HepG2 (cell line): ENCODE data around the gene DMGDH. TPM values are rescaled to one million over a fixed set of nuclear protein-coding genes. Genes with fewer than 3 reads are reported as not detected.
A peak's percentile ranks its signal among the peaks of the same experiment; 100 is the strongest.

Experiments
- ADNP ChIP-seq: sonication (generic); formaldehyde crosslinking; IDR thresholded peaks from 2 replicates; pipeline ENCODE4 v1.4.0; 2020; ENCODE audit warnings: missing genetic modification reagents
- ATM ChIP-seq: fragments of 450-650 bp; IDR thresholded peaks from 2 replicates; pipeline ENCODE4 v1.7.1; 2017; ENCODE audit warnings: mild to moderate bottlenecking, borderline replicate concordance
- BHLHE40 ChIP-seq: IDR thresholded peaks from 2 replicates; pipeline ENCODE4 v1.6.1; 2011; ENCODE audit warnings: low read length, improper control_type of control experiment
- ELF3 ChIP-seq: IDR thresholded peaks from 2 replicates; pipeline ENCODE4 v1.6.1; 2016; ENCODE audit warnings: missing genetic modification reagents, missing compliant biosample characterization
- FOXA3 ChIP-seq: IDR thresholded peaks from 2 replicates; pipeline ENCODE4 v1.6.1; 2016; ENCODE audit warnings: missing genetic modification reagents, missing compliant biosample characterization
- HDAC2 ChIP-seq: sonication (generic); formaldehyde crosslinking; IDR thresholded peaks from 2 replicates; pipeline ENCODE4 v1.4.0; 2020; ENCODE audit warnings: missing genetic modification reagents
- KMT2B ChIP-seq: IDR thresholded peaks from 2 replicates; pipeline ENCODE4 v1.6.1; 2016; ENCODE audit warnings: missing genetic modification reagents, missing compliant biosample characterization
- NCOR1 ChIP-seq: fragments of 200-600 bp; sonication (generic); IDR thresholded peaks from 2 replicates; pipeline ENCODE4 v1.7.0; 2017; ENCODE audit warnings: antibody characterized with exemption, low read length, borderline replicate concordance
- NR2F2 ChIP-seq: IDR thresholded peaks from 2 replicates; pipeline ENCODE4 v1.6.1; 2012; ENCODE audit warnings: low read depth, inconsistent platforms, borderline replicate concordance
- SETDB1 ChIP-seq: sonication (generic); formaldehyde crosslinking; IDR thresholded peaks from 2 replicates; pipeline ENCODE4 v1.5.1; 2020; ENCODE audit warnings: missing genetic modification reagents, mild to moderate bottlenecking, borderline replicate concordance
- ZMYM2 ChIP-seq: sonication (generic); formaldehyde crosslinking; IDR thresholded peaks from 2 replicates; pipeline ENCODE4 v1.8.0; 2022; ENCODE audit warnings: mild to moderate bottlenecking, missing genetic modification reagents
- ZNF292 ChIP-seq: sonication (generic); formaldehyde crosslinking; IDR thresholded peaks from 2 replicates; pipeline ENCODE4 v1.8.1; 2022; ENCODE audit warnings: mild to moderate bottlenecking, low read depth, missing genetic modification reagents, borderline replicate concordance
- ZNF343 ChIP-seq: sonication (generic); formaldehyde crosslinking; IDR thresholded peaks from 2 replicates; pipeline ENCODE4 v1.4.0; 2020; ENCODE audit warnings: mild to moderate bottlenecking, missing genetic modification reagents
- ZNF614 ChIP-seq: IDR thresholded peaks from 2 replicates; pipeline ENCODE4 v1.6.1; 2018; ENCODE audit warnings: missing biosample characterization, missing genetic modification reagents, inconsistent platforms, borderline replicate concordance
- ZNF615 ChIP-seq: sonication (generic); formaldehyde crosslinking; IDR thresholded peaks from 2 replicates; pipeline ENCODE4 v1.5.0; 2020; ENCODE audit warnings: mild to moderate bottlenecking, missing genetic modification reagents, borderline replicate concordance
- polyA plus RNA-seq, 8 experiments: library from polyadenylated mRNA; depleted of rRNA in 3 of 8; stranded (reverse) in 7 of 8; unstranded in 1 of 8; fragments of >200 nt; fragmentation: Illumina TruSeq in 4 of 8; extraction: Trizol in 4 of 8; gene quantifications; 2 replicates each; pipeline versions ENCODE4 v1.2.1 to v1.2.3, GENCODE V29; 2011 to 2016; ENCODE audit warnings: low read depth in 4 of 8, missing spikeins in 1 of 8, mixed read lengths in 1 of 8; ENCODE audit not compliant: insufficient read depth in 1 of 8
- total RNA-seq, 5 experiments: library from RNA; depleted of rRNA; stranded (reverse); fragments of >200 nt; fragmentation: Illumina TruSeq; extraction: Trizol; gene quantifications; 2 replicates each; pipeline ENCODE4 v1.2.3, GENCODE V29; 2016; ENCODE audit warnings: low read depth in 1 of 5
- TF ChIP-seq, protein P1 (sequence below): sonication (generic); formaldehyde crosslinking; IDR thresholded peaks from 2 replicates; pipeline ENCODE4 v1.4.0; 2020; ENCODE audit warnings: missing genetic modification reagents
- TF ChIP-seq, protein P2 (sequence below): IDR thresholded peaks from 2 replicates; pipeline ENCODE4 v1.6.1; 2016
- TF ChIP-seq, protein P3 (sequence below): sonication (generic); formaldehyde crosslinking; IDR thresholded peaks from 2 replicates; pipeline ENCODE4 v1.4.0; 2020; ENCODE audit warnings: missing genetic modification reagents, mild to moderate bottlenecking, borderline replicate concordance
- TF ChIP-seq, protein P4 (sequence below): sonication (generic); formaldehyde crosslinking; IDR thresholded peaks from 2 replicates; pipeline ENCODE4 v1.4.0; 2020; ENCODE audit warnings: missing genetic modification reagents, mild to moderate bottlenecking, borderline replicate concordance
- TF ChIP-seq, protein P5 (sequence below): sonication (generic); formaldehyde crosslinking; IDR thresholded peaks from 2 replicates; pipeline ENCODE4 v1.5.0; 2020; ENCODE audit warnings: mild to moderate bottlenecking, missing genetic modification reagents, moderate library complexity

DMGDH gene
- total and polyA plus RNA-seq, 2 of the 13 experiments (the other 11 are each of a cell fraction or from before 2014, with no cell fraction given): 3.6 to 7.9 TPM

DNA sequence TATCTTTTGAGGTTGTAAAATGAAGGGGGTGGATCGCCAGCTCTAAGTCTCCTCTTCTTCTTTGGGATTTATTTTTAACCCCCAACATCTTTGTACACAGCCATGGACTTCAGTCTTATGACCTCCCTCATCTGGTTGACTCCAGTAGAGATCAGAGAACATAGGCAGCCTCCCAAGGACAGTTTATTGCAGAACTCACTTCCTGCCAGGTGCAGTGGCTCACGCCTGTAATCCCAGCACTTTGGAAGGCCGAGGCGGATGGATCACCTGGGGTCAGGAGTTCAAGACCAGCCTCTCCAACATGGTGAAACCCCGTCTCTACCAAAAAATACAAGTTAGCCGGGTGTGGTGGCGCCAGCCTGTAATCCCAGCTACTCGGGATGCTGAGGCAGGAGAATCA is 39.3 kb upstream of the DMGDH start (continued):
- TF ChIP-seq, protein P1, sequence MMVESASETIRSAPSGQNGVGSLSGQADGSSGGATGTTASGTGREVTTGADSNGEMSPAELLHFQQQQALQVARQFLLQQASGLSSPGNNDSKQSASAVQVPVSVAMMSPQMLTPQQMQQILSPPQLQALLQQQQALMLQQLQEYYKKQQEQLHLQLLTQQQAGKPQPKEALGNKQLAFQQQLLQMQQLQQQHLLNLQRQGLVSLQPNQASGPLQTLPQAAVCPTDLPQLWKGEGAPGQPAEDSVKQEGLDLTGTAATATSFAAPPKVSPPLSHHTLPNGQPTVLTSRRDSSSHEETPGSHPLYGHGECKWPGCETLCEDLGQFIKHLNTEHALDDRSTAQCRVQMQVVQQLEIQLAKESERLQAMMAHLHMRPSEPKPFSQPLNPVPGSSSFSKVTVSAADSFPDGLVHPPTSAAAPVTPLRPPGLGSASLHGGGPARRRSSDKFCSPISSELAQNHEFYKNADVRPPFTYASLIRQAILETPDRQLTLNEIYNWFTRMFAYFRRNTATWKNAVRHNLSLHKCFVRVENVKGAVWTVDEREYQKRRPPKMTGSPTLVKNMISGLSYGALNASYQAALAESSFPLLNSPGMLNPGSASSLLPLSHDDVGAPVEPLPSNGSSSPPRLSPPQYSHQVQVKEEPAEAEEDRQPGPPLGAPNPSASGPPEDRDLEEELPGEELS: peak; percentile 37; the same call in 1 of the 2 replicates
- TF ChIP-seq, protein P2, sequence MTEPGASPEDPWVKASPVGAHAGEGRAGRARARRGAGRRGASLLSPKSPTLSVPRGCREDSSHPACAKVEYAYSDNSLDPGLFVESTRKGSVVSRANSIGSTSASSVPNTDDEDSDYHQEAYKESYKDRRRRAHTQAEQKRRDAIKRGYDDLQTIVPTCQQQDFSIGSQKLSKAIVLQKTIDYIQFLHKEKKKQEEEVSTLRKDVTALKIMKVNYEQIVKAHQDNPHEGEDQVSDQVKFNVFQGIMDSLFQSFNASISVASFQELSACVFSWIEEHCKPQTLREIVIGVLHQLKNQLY (CRISPR knock-in tag): 0 out of 2 replicates have a peak, but pooled peaks have one; percentile 22
- TF ChIP-seq ZNF614 (CRISPR knock-in tag) (no peak), SETDB1 (CRISPR knock-in tag) (no peak), BHLHE40 (no peak), KMT2B (no peak), ZNF615 (CRISPR knock-in tag) (no peak), ZMYM2 (CRISPR knock-in tag) (peak; percentile 85), NCOR1 (peak; percentile 25; the same call in 1 of the 2 replicates), ELF3 (CRISPR knock-in tag) (peak; percentile 75), HDAC2 (CRISPR knock-in tag) (peak; percentile 82), NR2F2 (0 out of 2 replicates have a peak, but pooled peaks have one; percentile 44), ZNF292 (CRISPR knock-in tag) (peak; percentile 58; the same call in 1 of the 2 replicates), ZNF343 (CRISPR knock-in tag) (no peak), ATM (no peak), FOXA3 (CRISPR knock-in tag) (peak; percentile 50; the same call in 1 of the 2 replicates), ADNP (peak; percentile 75; the same call in 1 of the 2 replicates)
- TF ChIP-seq, protein P3, sequence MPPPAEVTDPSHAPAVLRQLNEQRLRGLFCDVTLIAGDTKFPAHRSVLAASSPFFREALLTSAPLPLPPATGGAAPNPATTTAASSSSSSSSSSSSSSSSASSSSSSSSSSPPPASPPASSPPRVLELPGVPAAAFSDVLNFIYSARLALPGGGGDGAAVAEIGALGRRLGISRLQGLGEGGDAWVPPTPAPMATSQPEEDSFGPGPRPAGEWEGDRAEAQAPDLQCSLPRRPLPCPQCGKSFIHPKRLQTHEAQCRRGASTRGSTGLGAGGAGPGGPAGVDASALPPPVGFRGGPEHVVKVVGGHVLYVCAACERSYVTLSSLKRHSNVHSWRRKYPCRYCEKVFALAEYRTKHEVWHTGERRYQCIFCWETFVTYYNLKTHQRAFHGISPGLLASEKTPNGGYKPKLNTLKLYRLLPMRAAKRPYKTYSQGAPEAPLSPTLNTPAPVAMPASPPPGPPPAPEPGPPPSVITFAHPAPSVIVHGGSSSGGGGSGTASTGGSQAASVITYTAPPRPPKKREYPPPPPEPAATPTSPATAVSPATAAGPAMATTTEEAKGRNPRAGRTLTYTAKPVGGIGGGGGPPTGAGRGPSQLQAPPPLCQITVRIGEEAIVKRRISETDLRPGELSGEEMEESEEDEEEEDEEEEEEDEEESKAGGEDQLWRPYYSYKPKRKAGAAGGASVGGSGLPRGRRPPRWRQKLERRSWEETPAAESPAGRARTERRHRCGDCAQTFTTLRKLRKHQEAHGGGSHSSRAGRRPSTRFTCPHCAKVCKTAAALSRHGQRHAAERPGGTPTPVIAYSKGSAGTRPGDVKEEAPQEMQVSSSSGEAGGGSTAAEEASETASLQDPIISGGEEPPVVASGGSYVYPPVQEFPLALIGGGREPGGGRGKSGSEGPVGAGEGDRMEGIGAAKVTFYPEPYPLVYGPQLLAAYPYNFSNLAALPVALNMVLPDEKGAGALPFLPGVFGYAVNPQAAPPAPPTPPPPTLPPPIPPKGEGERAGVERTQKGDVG (CRISPR knock-in tag): no peak
- TF ChIP-seq, protein P4, sequence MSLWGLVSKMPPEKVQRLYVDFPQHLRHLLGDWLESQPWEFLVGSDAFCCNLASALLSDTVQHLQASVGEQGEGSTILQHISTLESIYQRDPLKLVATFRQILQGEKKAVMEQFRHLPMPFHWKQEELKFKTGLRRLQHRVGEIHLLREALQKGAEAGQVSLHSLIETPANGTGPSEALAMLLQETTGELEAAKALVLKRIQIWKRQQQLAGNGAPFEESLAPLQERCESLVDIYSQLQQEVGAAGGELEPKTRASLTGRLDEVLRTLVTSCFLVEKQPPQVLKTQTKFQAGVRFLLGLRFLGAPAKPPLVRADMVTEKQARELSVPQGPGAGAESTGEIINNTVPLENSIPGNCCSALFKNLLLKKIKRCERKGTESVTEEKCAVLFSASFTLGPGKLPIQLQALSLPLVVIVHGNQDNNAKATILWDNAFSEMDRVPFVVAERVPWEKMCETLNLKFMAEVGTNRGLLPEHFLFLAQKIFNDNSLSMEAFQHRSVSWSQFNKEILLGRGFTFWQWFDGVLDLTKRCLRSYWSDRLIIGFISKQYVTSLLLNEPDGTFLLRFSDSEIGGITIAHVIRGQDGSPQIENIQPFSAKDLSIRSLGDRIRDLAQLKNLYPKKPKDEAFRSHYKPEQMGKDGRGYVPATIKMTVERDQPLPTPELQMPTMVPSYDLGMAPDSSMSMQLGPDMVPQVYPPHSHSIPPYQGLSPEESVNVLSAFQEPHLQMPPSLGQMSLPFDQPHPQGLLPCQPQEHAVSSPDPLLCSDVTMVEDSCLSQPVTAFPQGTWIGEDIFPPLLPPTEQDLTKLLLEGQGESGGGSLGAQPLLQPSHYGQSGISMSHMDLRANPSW (CRISPR knock-in tag): no peak
- TF ChIP-seq, protein P5, sequence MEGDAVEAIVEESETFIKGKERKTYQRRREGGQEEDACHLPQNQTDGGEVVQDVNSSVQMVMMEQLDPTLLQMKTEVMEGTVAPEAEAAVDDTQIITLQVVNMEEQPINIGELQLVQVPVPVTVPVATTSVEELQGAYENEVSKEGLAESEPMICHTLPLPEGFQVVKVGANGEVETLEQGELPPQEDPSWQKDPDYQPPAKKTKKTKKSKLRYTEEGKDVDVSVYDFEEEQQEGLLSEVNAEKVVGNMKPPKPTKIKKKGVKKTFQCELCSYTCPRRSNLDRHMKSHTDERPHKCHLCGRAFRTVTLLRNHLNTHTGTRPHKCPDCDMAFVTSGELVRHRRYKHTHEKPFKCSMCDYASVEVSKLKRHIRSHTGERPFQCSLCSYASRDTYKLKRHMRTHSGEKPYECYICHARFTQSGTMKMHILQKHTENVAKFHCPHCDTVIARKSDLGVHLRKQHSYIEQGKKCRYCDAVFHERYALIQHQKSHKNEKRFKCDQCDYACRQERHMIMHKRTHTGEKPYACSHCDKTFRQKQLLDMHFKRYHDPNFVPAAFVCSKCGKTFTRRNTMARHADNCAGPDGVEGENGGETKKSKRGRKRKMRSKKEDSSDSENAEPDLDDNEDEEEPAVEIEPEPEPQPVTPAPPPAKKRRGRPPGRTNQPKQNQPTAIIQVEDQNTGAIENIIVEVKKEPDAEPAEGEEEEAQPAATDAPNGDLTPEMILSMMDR (CRISPR knock-in tag): 0 out of 2 replicates have a peak, but pooled peaks have one; percentile 17
